DND-41 (cell line): ENCODE data around the gene MATN1.

Source experiments
- ATAC-seq: fragments of 200-7000 bp; cut with Tn5 transposase; 3 replicates; pipeline ENCODE4 v1.9.1; 2021; ENCODE audit warnings: low read depth; ENCODE audit not compliant: insufficient read depth
- DNase-seq: peaks from one replicate; pipeline ENCODE4 v3.0.0-alpha.2; 2020
- H2AFZ ChIP-seq: 2 replicates; pipeline ENCODE4 v1.6.0; 2012; ENCODE audit warnings: low read depth, low read length
- H3K27ac ChIP-seq: 2 replicates; pipeline ENCODE4 v1.5.1; 2012; ENCODE audit warnings: low read length, inconsistent platforms
- H3K27me3 ChIP-seq: fragments of 200-600 bp; sonication (generic); 2 replicates; pipeline ENCODE4 v1.6.0; 2012; ENCODE audit warnings: low read length, mild to moderate bottlenecking, inconsistent platforms; ENCODE audit not compliant: insufficient read depth, poor library complexity
- H3K36me3 ChIP-seq: 2 replicates; pipeline ENCODE4 v1.5.1; 2012; ENCODE audit warnings: low read length, inconsistent platforms; ENCODE audit not compliant: insufficient read depth
- H3K4me1 ChIP-seq: 2 replicates; pipeline ENCODE4 v1.5.1; 2012; ENCODE audit warnings: mild to moderate bottlenecking, low read length; ENCODE audit not compliant: insufficient read depth
- H3K4me2 ChIP-seq: 2 replicates; pipeline ENCODE4 v1.6.0; 2012; ENCODE audit warnings: mild to moderate bottlenecking, moderate library complexity, low read length, inconsistent platforms; ENCODE audit not compliant: insufficient read depth
- H3K4me3 ChIP-seq, 2 experiments: fragments of 200-600 bp in 1 of 2; shearing (Covaris generic) in 1 of 2; 2 replicates each; pipeline ENCODE4 v1.5.1; 2012 to 2016; ENCODE audit warnings: inconsistent platforms in 2 of 2, low read length in 2 of 2, mild to moderate bottlenecking in 2 of 2, low read depth in 1 of 2, moderate library complexity in 1 of 2
- H3K79me2 ChIP-seq: 2 replicates; pipeline ENCODE4 v1.6.0; 2012; ENCODE audit warnings: low read length, inconsistent platforms; ENCODE audit not compliant: insufficient read depth
- H3K9ac ChIP-seq: 2 replicates; pipeline ENCODE4 v1.6.0; 2012; ENCODE audit warnings: low read depth, mild to moderate bottlenecking, inconsistent platforms, low read length, moderate library complexity
- H3K9me3 ChIP-seq: 2 replicates; pipeline ENCODE4 v1.5.1; 2012; ENCODE audit warnings: low read length, moderate library complexity, mild to moderate bottlenecking, inconsistent platforms; ENCODE audit not compliant: insufficient read depth, severe bottlenecking
- H4K20me1 ChIP-seq: 2 replicates; pipeline ENCODE4 v1.6.0; 2012; ENCODE audit warnings: low read length; ENCODE audit not compliant: insufficient read depth
- EZH2 ChIP-seq: IDR thresholded peaks from 3 replicates; pipeline ENCODE4 v1.6.1; 2012; ENCODE audit warnings: borderline replicate concordance, low read depth, mild to moderate bottlenecking, moderate library complexity, low read length, inconsistent platforms; ENCODE audit not compliant: severe bottlenecking
- TF ChIP-seq, protein P1 (sequence below): IDR thresholded peaks from 2 replicates; pipeline ENCODE4 v1.5.1; 2012; ENCODE audit warnings: borderline replicate concordance, low read length, moderate library complexity, mild to moderate bottlenecking; ENCODE audit not compliant: poor library complexity, severe bottlenecking; ENCODE audit errors: extremely low read depth

Gene MATN1

GRCh38 chr1:30663596-30664091, 59.7 kb downstream of the MATN1 start:
- Histone ChIP-seq H3K4me3 (no peak overlapping the region), H3K79me2 (no peaks in the 10 kb centered on the region), H2AFZ (no peak overlapping the region), H3K27me3 (peaks cover 18% of the 10 kb centered on the region), H3K4me1 (no peaks in the 10 kb centered on the region), H3K27ac (no peak overlapping the region), H3K9me3 (no peaks in the 10 kb centered on the region), H3K36me3 (no peaks in the 10 kb centered on the region), H4K20me1 (peaks cover 8% of the 10 kb centered on the region; the same call in 1 of the 2 replicates), H3K4me2 (no peak overlapping the region), H3K9ac (no peak overlapping the region)
- TF ChIP-seq, protein P1, sequence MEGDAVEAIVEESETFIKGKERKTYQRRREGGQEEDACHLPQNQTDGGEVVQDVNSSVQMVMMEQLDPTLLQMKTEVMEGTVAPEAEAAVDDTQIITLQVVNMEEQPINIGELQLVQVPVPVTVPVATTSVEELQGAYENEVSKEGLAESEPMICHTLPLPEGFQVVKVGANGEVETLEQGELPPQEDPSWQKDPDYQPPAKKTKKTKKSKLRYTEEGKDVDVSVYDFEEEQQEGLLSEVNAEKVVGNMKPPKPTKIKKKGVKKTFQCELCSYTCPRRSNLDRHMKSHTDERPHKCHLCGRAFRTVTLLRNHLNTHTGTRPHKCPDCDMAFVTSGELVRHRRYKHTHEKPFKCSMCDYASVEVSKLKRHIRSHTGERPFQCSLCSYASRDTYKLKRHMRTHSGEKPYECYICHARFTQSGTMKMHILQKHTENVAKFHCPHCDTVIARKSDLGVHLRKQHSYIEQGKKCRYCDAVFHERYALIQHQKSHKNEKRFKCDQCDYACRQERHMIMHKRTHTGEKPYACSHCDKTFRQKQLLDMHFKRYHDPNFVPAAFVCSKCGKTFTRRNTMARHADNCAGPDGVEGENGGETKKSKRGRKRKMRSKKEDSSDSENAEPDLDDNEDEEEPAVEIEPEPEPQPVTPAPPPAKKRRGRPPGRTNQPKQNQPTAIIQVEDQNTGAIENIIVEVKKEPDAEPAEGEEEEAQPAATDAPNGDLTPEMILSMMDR = no peak
- no peak for TF ChIP-seq EZH2
- ATAC-seq (no peak), DNase-seq (no peak)

DNA sequence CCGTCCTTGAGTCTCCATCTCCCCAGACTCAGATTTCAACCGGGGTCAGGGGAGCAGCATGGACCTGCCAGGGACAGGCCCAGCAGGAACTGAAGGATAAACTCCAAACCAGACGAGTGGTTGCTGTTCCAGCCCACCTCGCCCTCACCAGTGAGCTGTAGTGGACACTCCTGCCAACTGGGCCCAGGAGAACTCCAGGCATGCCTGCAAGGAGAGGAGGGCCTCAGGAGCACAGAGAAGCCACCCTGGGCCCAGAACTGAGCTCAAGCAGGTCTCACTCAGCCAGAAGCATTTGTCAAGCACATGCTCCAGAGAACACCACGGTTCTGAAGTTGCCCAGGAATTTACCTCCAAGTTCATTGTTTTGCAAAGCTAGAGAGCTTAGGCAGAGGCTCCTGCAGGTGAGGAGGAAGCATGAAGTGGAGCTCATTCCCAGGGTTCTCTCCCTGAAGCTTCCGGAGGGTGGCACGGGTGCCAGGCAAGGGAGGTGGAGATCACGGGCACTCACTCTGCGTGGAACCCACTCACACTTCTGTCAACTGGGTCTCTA, 61.0 kb downstream of the MATN1 start:
- no peaks in the 10 kb centered on the region for H3K79me2 ChIP-seq
- no peak for TF ChIP-seq EZH2
- TF ChIP-seq, protein P1 = no peak
- no peaks in the 10 kb centered on the region for H3K36me3 ChIP-seq
- no peak overlapping the region for H3K4me3 ChIP-seq
- H3K27ac ChIP-seq = no peak overlapping the region
- ATAC-seq = no peak
- no peak overlapping the region for H3K9ac ChIP-seq
- no peak overlapping the region for H2AFZ ChIP-seq
- H3K27me3 ChIP-seq = peaks cover 18% of the 10 kb centered on the region
- no peak overlapping the region for H3K4me2 ChIP-seq
- H3K4me1 ChIP-seq = no peaks in the 10 kb centered on the region
- no peak for DNase-seq
- H4K20me1 ChIP-seq = peaks cover 8% of the 10 kb centered on the region; the same call in 1 of the 2 replicates
- no peaks in the 10 kb centered on the region for H3K9me3 ChIP-seq

GRCh38 chr1:30661311-30661710, 62.1 kb downstream of the MATN1 start:
- H3K27me3 ChIP-seq = peaks cover 16% of the 10 kb centered on the region
- peaks cover 8% of the 10 kb centered on the region; the same call in 1 of the 2 replicates for H4K20me1 ChIP-seq
- H3K27ac ChIP-seq = no peak overlapping the region
- H3K9ac ChIP-seq = no peak overlapping the region
- H3K36me3 ChIP-seq = no peaks in the 10 kb centered on the region
- ATAC-seq (no peak), DNase-seq (no peak)
- no peak overlapping the region for H3K4me3 ChIP-seq
- H3K79me2 ChIP-seq = no peaks in the 10 kb centered on the region
- H3K9me3 ChIP-seq = no peaks in the 10 kb centered on the region
- no peak overlapping the region for H2AFZ ChIP-seq
- no peaks in the 10 kb centered on the region for H3K4me1 ChIP-seq
- TF ChIP-seq, protein P1 = no peak
- TF ChIP-seq EZH2 = no peak
- no peak overlapping the region for H3K4me2 ChIP-seq
